H1 (cell line): ENCODE measurements around the gene PDZD2. TPM values are rescaled to one million over a fixed set of nuclear protein-coding genes. Genes with fewer than 3 reads are reported as not detected.

Experiments used
- CTCF ChIA-PET: fragments of 300-600 bp; sonication (Branson Sonifier 250); formaldehyde crosslinking; loops from one replicate; lab custom pipeline; 2021; ENCODE audit not compliant: partially characterized antibody; lab: Charles Lee
- POLR2A ChIA-PET: fragments of 300-600 bp; sonication (Branson Sonifier 250); formaldehyde crosslinking; loops from one replicate; lab custom pipeline; 2021; ENCODE audit warnings: inconsistent platforms; ENCODE audit not compliant: partially characterized antibody; lab: Charles Lee
- DNase-seq, 2 experiments: peaks; one replicate each; pipeline versions ENCODE4 v3.0.0 to v3.0.0-alpha.2; 2010 to 2022; ENCODE audit warnings: low spot score in 2 of 2, low read depth in 1 of 2, mixed read lengths in 1 of 2
- FAIRE-seq: peaks from 2 replicates; lab custom pipeline; 2011; peaks lifted over from hg19 to GRCh38; lab: Jason Lieb, UNC
- H2AFZ ChIP-seq: 2 replicates; pipeline ENCODE4 v1.8.1; 2012; ENCODE audit warnings: low read length, inconsistent platforms
- H2AK5ac ChIP-seq: 2 replicates; pipeline ENCODE4 v1.6.1; 2013; ENCODE audit warnings: low read depth, low read length
- H2BK120ac ChIP-seq: replicated peaks from 2 replicates; pipeline ENCODE3; 2013; ENCODE audit warnings: low read depth, low read length, inconsistent platforms
- H2BK12ac ChIP-seq: 2 replicates; pipeline ENCODE4 v1.6.1; 2013; ENCODE audit warnings: low read depth, low read length
- H2BK15ac ChIP-seq: 2 replicates; pipeline ENCODE4 v1.6.1; 2013; ENCODE audit warnings: low read length
- H2BK20ac ChIP-seq: 2 replicates; pipeline ENCODE4 v1.6.1; 2013; ENCODE audit warnings: low read length
- H2BK5ac ChIP-seq: 2 replicates; pipeline ENCODE4 v1.6.1; 2013; ENCODE audit warnings: low read depth, low read length
- H3K14ac ChIP-seq: 2 replicates; pipeline ENCODE4 v1.6.1; 2013; ENCODE audit warnings: inconsistent platforms; ENCODE audit not compliant: insufficient read length
- H3K18ac ChIP-seq: 2 replicates; pipeline ENCODE4 v1.6.1; 2013; ENCODE audit warnings: low read length; ENCODE audit errors: extremely low read depth
- H3K23ac ChIP-seq: 2 replicates; pipeline ENCODE4 v1.6.1; 2013; ENCODE audit warnings: inconsistent platforms; ENCODE audit not compliant: insufficient read length
- H3K23me2 ChIP-seq: 2 replicates; pipeline ENCODE4 v1.6.1; 2013; ENCODE audit warnings: low read depth, low read length
- H3K27ac ChIP-seq: 2 replicates; pipeline ENCODE4 v1.6.1; 2011; ENCODE audit warnings: low read depth, low read length, inconsistent platforms
- H3K27me3 ChIP-seq, 4 experiments: replicated peaks in 1 of 4; 1 replicate in 1 of 4; 2 replicates in 3 of 4; pipeline versions ENCODE4 v1.6.1 to v1.8.1; 2011 to 2013; ENCODE audit warnings: low read length in 3 of 4, mild to moderate bottlenecking in 3 of 4, inconsistent platforms in 2 of 4, mixed read lengths in 2 of 4, moderate library complexity in 1 of 4; ENCODE audit not compliant: control insufficient read depth in 3 of 4, insufficient read depth in 3 of 4; ENCODE audit errors: extremely low read depth in 1 of 4
- H3K36me3 ChIP-seq, 4 experiments: 2 replicates each; pipeline versions ENCODE4 v1.6.1 to v1.8.1; 2011 to 2013; ENCODE audit warnings: mild to moderate bottlenecking in 4 of 4, low read length in 3 of 4, moderate library complexity in 2 of 4, control low read depth in 1 of 4, inconsistent platforms in 1 of 4; ENCODE audit not compliant: insufficient read depth in 4 of 4, control insufficient read depth in 2 of 4
- H3K4ac ChIP-seq: replicated peaks from 2 replicates; pipeline ENCODE3; 2013; ENCODE audit warnings: low read length, low read depth, mixed read lengths, inconsistent platforms; ENCODE audit not compliant: insufficient read length
- H3K4me1 ChIP-seq, 4 experiments: replicated peaks in 1 of 4; 1 replicate in 1 of 4; 2 replicates in 3 of 4; pipeline versions ENCODE4 v1.6.1 to v1.8.1; 2011 to 2013; ENCODE audit warnings: low read length in 3 of 4, inconsistent platforms in 2 of 4, mixed read lengths in 1 of 4; ENCODE audit not compliant: insufficient read depth in 4 of 4, control insufficient read depth in 3 of 4
- H3K4me2 ChIP-seq, 2 experiments: 2 replicates each; pipeline versions ENCODE4 v1.6.1 to v1.8.1; 2011 to 2013; ENCODE audit warnings: low read depth in 2 of 2, low read length in 2 of 2, control low read depth in 1 of 2, inconsistent platforms in 1 of 2, mild to moderate bottlenecking in 1 of 2; ENCODE audit not compliant: insufficient read depth in 1 of 2
- H3K4me3 ChIP-seq, 4 experiments: fragments of 200-600, 300-600 bp in 1 of 4; sonication (generic), shearing (Covaris generic), sonication (Bioruptor Twin) in 1 of 4; 2 replicates each; pipeline versions ENCODE4 v1.5.1 to v1.8.1; 2011 to 2016; ENCODE audit warnings: low read length in 4 of 4, low read depth in 3 of 4, control low read depth in 2 of 4, inconsistent platforms in 2 of 4, mild to moderate bottlenecking in 2 of 4, mixed read lengths in 1 of 4, moderate library complexity in 1 of 4; ENCODE audit not compliant: insufficient read depth in 2 of 4; ENCODE audit errors: extremely low read depth in 1 of 4
- H3K56ac ChIP-seq: replicated peaks from 2 replicates; pipeline ENCODE3; 2013; ENCODE audit warnings: low read depth, mild to moderate bottlenecking, mixed read lengths, low read length, inconsistent platforms; ENCODE audit not compliant: insufficient read length
- H3K79me1 ChIP-seq: 2 replicates; pipeline ENCODE4 v1.6.1; 2013; ENCODE audit warnings: low read depth, low read length, control low read depth
- H3K79me2 ChIP-seq, 2 experiments: 2 replicates each; pipeline versions ENCODE4 v1.6.1 to v1.8.1; 2012 to 2013; ENCODE audit warnings: low read length in 2 of 2, mild to moderate bottlenecking in 2 of 2, inconsistent platforms in 1 of 2; ENCODE audit not compliant: insufficient read depth in 2 of 2, control insufficient read depth in 1 of 2
- H3K9ac ChIP-seq, 4 experiments: replicated peaks in 1 of 4; 1 replicate in 1 of 4; 2 replicates in 3 of 4; pipeline versions ENCODE4 v1.6.1 to v1.8.1; 2011 to 2013; ENCODE audit warnings: low read depth in 3 of 4, low read length in 3 of 4, control low read depth in 2 of 4, mild to moderate bottlenecking in 2 of 4, moderate library complexity in 2 of 4, inconsistent platforms in 1 of 4; ENCODE audit errors: extremely low read depth in 1 of 4
- H3K9me3 ChIP-seq, 2 experiments: 2 replicates each; pipeline versions ENCODE4 v1.6.1 to v1.8.1; 2012 to 2013; ENCODE audit warnings: mild to moderate bottlenecking in 2 of 2, moderate library complexity in 2 of 2, control low read depth in 1 of 2, inconsistent platforms in 1 of 2, low read depth in 1 of 2, low read length in 1 of 2, mixed read lengths in 1 of 2; ENCODE audit not compliant: insufficient read depth in 2 of 2
- H4K20me1 ChIP-seq, 2 experiments: replicated peaks in 1 of 2; 2 replicates each; pipeline versions ENCODE3 to v1.8.1; 2011 to 2013; ENCODE audit warnings: inconsistent platforms in 2 of 2, low read length in 2 of 2, mild to moderate bottlenecking in 1 of 2; ENCODE audit not compliant: insufficient read depth in 2 of 2, control insufficient read depth in 1 of 2
- H4K5ac ChIP-seq: 2 replicates; pipeline ENCODE4 v1.6.1; 2013; ENCODE audit warnings: low read length, low read depth, mixed read lengths, inconsistent platforms; ENCODE audit not compliant: insufficient read length
- H4K8ac ChIP-seq: 2 replicates; pipeline ENCODE4 v1.8.0; 2013; ENCODE audit warnings: mild to moderate bottlenecking, moderate library complexity, low read length, inconsistent platforms; ENCODE audit not compliant: insufficient read depth; ENCODE audit errors: extremely low read depth
- H4K91ac ChIP-seq: replicated peaks from 2 replicates; pipeline ENCODE3; 2013; ENCODE audit warnings: low read length, mixed read lengths, inconsistent platforms; ENCODE audit not compliant: insufficient read length
- CBX5 ChIP-seq: fragments of 300-800, 300-1000 bp; sonication (generic); IDR thresholded peaks from 2 replicates; pipeline ENCODE4 v1.7.1; 2016; ENCODE audit warnings: antibody characterized with exemption, low read length, low read depth
- CEBPB ChIP-seq: IDR thresholded peaks from 2 replicates; pipeline ENCODE4 v1.6.1; 2012; ENCODE audit warnings: low read depth, low read length
- CHD2 ChIP-seq: IDR thresholded peaks from 2 replicates; pipeline ENCODE4 v1.6.1; 2012; ENCODE audit warnings: low read length, improper control_type of control experiment
- CTBP2 ChIP-seq: IDR thresholded peaks from 2 replicates; pipeline ENCODE4 v1.7.0; 2011; ENCODE audit warnings: borderline replicate concordance, mild to moderate bottlenecking, moderate library complexity, mixed read lengths, low read length; ENCODE audit not compliant: insufficient read depth, insufficient read length
- EGR1 ChIP-seq: IDR thresholded peaks from 2 replicates; pipeline ENCODE4 v1.6.1; 2011; ENCODE audit warnings: low read depth, low read length, borderline replicate concordance
- GABPA ChIP-seq: IDR thresholded peaks from 2 replicates; pipeline ENCODE4 v1.6.1; 2011; ENCODE audit warnings: mild to moderate bottlenecking, low read length, moderate library complexity, borderline replicate concordance; ENCODE audit not compliant: insufficient read depth
- KDM1A ChIP-seq: fragments of 200-600, 300-600 bp; sonication (generic); IDR thresholded peaks from 2 replicates; pipeline ENCODE4 v1.7.1; 2016; ENCODE audit warnings: mild to moderate bottlenecking, low read length, borderline replicate concordance
- KDM4A ChIP-seq: IDR thresholded peaks from one replicate; pipeline ENCODE4 v1.7.1; 2012; ENCODE audit warnings: low read depth, mild to moderate bottlenecking, moderate library complexity, low read length, inconsistent platforms; ENCODE audit not compliant: severe bottlenecking
- KDM5A ChIP-seq: fragments of 200-600 bp; IDR thresholded peaks from 2 replicates; pipeline ENCODE4 v1.7.1; 2012; ENCODE audit warnings: mild to moderate bottlenecking, low read length, inconsistent platforms, mixed read lengths
- MAX ChIP-seq: IDR thresholded peaks from 2 replicates; pipeline ENCODE4 v1.6.1; 2012; ENCODE audit warnings: inconsistent platforms
- SP1 ChIP-seq: IDR thresholded peaks from 2 replicates; pipeline ENCODE4 v1.6.1; 2011; ENCODE audit warnings: low read depth, low read length
- SRF ChIP-seq: IDR thresholded peaks from 2 replicates; pipeline ENCODE4 v1.6.1; 2011; ENCODE audit warnings: mild to moderate bottlenecking, low read depth, low read length, moderate library complexity
- WGBS, 2 experiments: shearing (Covaris generic) in 1 of 2; methylation state at CpG; one replicate each; pipeline versions ENCODE4 v1.1.6 to v1.1.7; 2013 to 2015; ENCODE audit warnings: low lambda C conversion rate in 2 of 2, mixed read lengths in 2 of 2, inconsistent platforms in 1 of 2, low coverage in 1 of 2, missing lambda C conversion rate in 1 of 2; ENCODE audit not compliant: insufficient replicate concordance in 2 of 2, insufficient coverage in 1 of 2, insufficient read length in 1 of 2; ENCODE audit errors: extremely low coverage in 1 of 2, missing lambda C conversion rate in 1 of 2; 5-methylcytosine and 5-hydroxymethylcytosine counted together
- polyA plus RNA-seq, 7 experiments: library from polyadenylated mRNA; depleted of rRNA in 3 of 7; stranded (reverse) in 5 of 7; unstranded in 2 of 7; fragments of >200 nt in 5 of 7; fragments of 200-250 nt in 2 of 7; gene quantifications; 1 replicate in 5 of 7; 2 replicates in 1 of 7; 4 replicates in 1 of 7; pipeline versions ENCODE4 v1.2.1 to v1.2.3, GENCODE V29; 2011 to 2013; ENCODE audit warnings: missing spikeins in 2 of 7, mixed read lengths in 2 of 7
- total RNA-seq: library from RNA; stranded (reverse); fragmentation: NEBNext Ultra II Directional; extraction: Animal tissue kit (Norgen Biotek cat#: 25700); gene quantifications from 2 replicates; pipeline ENCODE4 v1.2.1, GENCODE V29; 2021

The PDZD2 gene
- total and polyA plus RNA-seq, 2 of the 8 experiments (the other 6 are each of a cell fraction or from before 2014, with no cell fraction given), result 1.2 to 6.8 TPM

- H3K18ac ChIP-seq, result no peak overlapping the region
- POLR2A ChIA-PET, result interaction anchor here (1.0 kb wide), 1 partner anchor 20 kb away, joined by 3 read pairs; no protein-coding TSS in a partner anchor
- no peak overlapping the region for H4K5ac ChIP-seq
- no peak overlapping the region for H2AK5ac ChIP-seq
- 93% methylated on average over 3 of the region's 3 CpGs; no CpG with 5 or more reads in 1 of the 2 experiments for WGBS, 2 experiments
- no peak overlapping the region for H3K56ac ChIP-seq
- TF ChIP-seq CTBP2 (no peak), CHD2 (no peak), KDM1A (no peak), CEBPB (no peak), KDM5A (no peak), EGR1 (no peak), MAX (no peak), GABPA (no peak), KDM4A (no peak), CBX5 (no peak), SRF (no peak), SP1 (no peak)
- TF ChIP-seq, all 59 proteins: peak for 0
- Histone ChIP-seq H4K91ac (no peak overlapping the region), H3K23me2 (no peaks in the 10 kb centered on the region), H3K4me3 (no peak overlapping the region), H3K27ac (no peak overlapping the region), H3K9me3 (no peaks in the 10 kb centered on the region), H3K23ac (no peak overlapping the region), H2BK120ac (no peak overlapping the region), H3K79me1 (no peaks in the 10 kb centered on the region), H2BK15ac (no peak overlapping the region), H2AFZ (no peak overlapping the region), H2BK12ac (no peak overlapping the region), H4K8ac (no peak overlapping the region), H3K4me2 (no peak overlapping the region), H2BK20ac (no peak overlapping the region), H3K36me3 (no peaks in the 10 kb centered on the region), H2BK5ac (no peak overlapping the region), H3K4ac (no peak overlapping the region), H3K9ac (no peak overlapping the region), H3K27me3 (no peaks in the 10 kb centered on the region), H4K20me1 (no peaks in the 10 kb centered on the region), H3K79me2 (no peaks in the 10 kb centered on the region), H3K14ac (no peak overlapping the region), H3K4me1 (no peaks in the 10 kb centered on the region)
- DNase-seq (no peak), FAIRE-seq (no peak)
- CTCF ChIA-PET, result interaction anchor here (0.7 to 3.6 kb wide), 10 partner anchors 10 to 229 kb away, joined by 3 to 13 read pairs (median 4); no protein-coding TSS in a partner anchor
These were observed 270.1 kb downstream of the PDZD2 start for GRCh38 chr5:31909073-31909472.
